Colon (tissue), 2 donors: Measurements from ENCODE around the gene FSIP1.

ENCODE experiments used
- FAIRE-seq: peaks from 2 replicates; lab custom pipeline; 2012; peaks lifted over from hg19 to GRCh38; lab: Jason Lieb, UNC
- donor health status: control.
- donor health status: control.

The FSIP1 gene

GRCh38 chr15:39582286-39582976 lies 200.2 kb downstream of the FSIP1 start:
- no peak for FAIRE-seq

GRCh38 chr15:39581793-39582285 lies 200.8 kb downstream of the FSIP1 start:
- FAIRE-seq = no peak

GRCh38 chr15:39581242-39581792 lies 201.3 kb downstream of the FSIP1 start:
- no peak for FAIRE-seq

GRCh38 chr15:39580485-39581241 lies 202.0 kb downstream of the FSIP1 start, which contains the start of gene THBS1:
TSS of gene THBS1 (plus strand) at chr15:39581079. CDS start at chr15:39581858, 779 bp downstream.
- no peak for FAIRE-seq

GRCh38 chr15:39580117-39580484 lies 202.5 kb downstream of the FSIP1 start:
- no peak for FAIRE-seq

- FAIRE-seq = no peak
These were observed 203.0 kb downstream of the FSIP1 start for GRCh38 chr15:39579487-39580116.

- no peak for FAIRE-seq
These were observed 203.7 kb downstream of the FSIP1 start for GRCh38 chr15:39578851-39579486.

- no peak for FAIRE-seq
These were observed 207.5 kb downstream of the FSIP1 start for GRCh38 chr15:39575180-39575579.

GRCh38 chr15:39574427-39574826 lies 208.2 kb downstream of the FSIP1 start:
- FAIRE-seq = no peak

- FAIRE-seq = no peak
These were observed 208.8 kb downstream of the FSIP1 start for GRCh38 chr15:39573844-39574243.

GRCh38 chr15:39573287-39573686 lies 209.4 kb downstream of the FSIP1 start:
- no peak for FAIRE-seq

GRCh38 chr15:39565851-39566250 lies 216.8 kb downstream of the FSIP1 start:
- FAIRE-seq = no peak

- no peak for FAIRE-seq
These were observed 217.5 kb downstream of the FSIP1 start for GRCh38 chr15:39564972-39565665.

- no peak for FAIRE-seq
These were observed 224.2 kb downstream of the FSIP1 start for GRCh38 chr15:39558421-39558820.

- no peak for FAIRE-seq
These were observed 226.2 kb downstream of the FSIP1 start for GRCh38 chr15:39556461-39556860.

GRCh38 chr15:39555885-39556284 lies 226.8 kb downstream of the FSIP1 start:
- no peak for FAIRE-seq

GRCh38 chr15:39554746-39555387 lies 227.8 kb downstream of the FSIP1 start:
- FAIRE-seq = no peak

GRCh38 chr15:39553947-39554693 lies 228.5 kb downstream of the FSIP1 start:
- FAIRE-seq = no peak

- FAIRE-seq = no peak
These were observed 230.1 kb downstream of the FSIP1 start for GRCh38 chr15:39552556-39552955.

GRCh38 chr15:39551476-39551875 lies 231.2 kb downstream of the FSIP1 start:
- FAIRE-seq = no peak
